ENCODE measurements around the gene LSM14A.
"Not testable (repeated sequence)": the region's sequence is repeated elsewhere in the genome, so short reads cannot be mapped to it uniquely, and the experiment has no call there.

The LSM14A gene

GRCh38 chr19:34159541-34159940 lies 12.8 kb upstream of the LSM14A start:
- not testable (repeated sequence) for H3K4me1 ChIP-seq (ENCODE audit: control insufficient read depth, insufficient read depth, low read length); H3K36me3 ChIP-seq (ENCODE audit: control insufficient read depth, insufficient read depth, low read length); H3K27me3 ChIP-seq (ENCODE audit: control insufficient read depth, insufficient read depth, low read length); H3K9me3 ChIP-seq (ENCODE audit: control insufficient read depth, insufficient read depth, low read length); H3K4me3 ChIP-seq (ENCODE audit: low read depth, low read length); H3K27ac ChIP-seq (ENCODE audit: low read depth, low read length); H3K9ac ChIP-seq (ENCODE audit: low read depth, low read length)

GRCh38 chr19:34161902-34162301 lies 10.4 kb upstream of the LSM14A start:
- H3K4me3 ChIP-seq (ENCODE audit: low read depth, low read length); H3K4me1 ChIP-seq (ENCODE audit: control insufficient read depth, insufficient read depth, low read length); H3K9ac ChIP-seq (ENCODE audit: low read depth, low read length); H3K27me3 ChIP-seq (ENCODE audit: control insufficient read depth, insufficient read depth, low read length); H3K9me3 ChIP-seq (ENCODE audit: control insufficient read depth, insufficient read depth, low read length); H3K27ac ChIP-seq (ENCODE audit: low read depth, low read length); H3K36me3 ChIP-seq (ENCODE audit: control insufficient read depth, insufficient read depth, low read length): not testable (repeated sequence)

GRCh38 chr19:34165295-34165738 lies 7.0 kb upstream of the LSM14A start:
- no peak overlapping the region for H3K4me3 ChIP-seq (ENCODE audit: low read depth, low read length)
- no peaks in the 10 kb centered on the region for H3K36me3 ChIP-seq (ENCODE audit: control insufficient read depth, insufficient read depth, low read length)
- H3K27ac ChIP-seq (ENCODE audit: low read depth, low read length), result no peak overlapping the region
- H3K9ac ChIP-seq (ENCODE audit: low read depth, low read length), result no peak overlapping the region
- no peaks in the 10 kb centered on the region for H3K27me3 ChIP-seq (ENCODE audit: control insufficient read depth, insufficient read depth, low read length)
- H3K9me3 ChIP-seq (ENCODE audit: control insufficient read depth, insufficient read depth, low read length), result no peaks in the 10 kb centered on the region
- H3K4me1 ChIP-seq (ENCODE audit: control insufficient read depth, insufficient read depth, low read length), result no peaks in the 10 kb centered on the region

GRCh38 chr19:34169475-34170199 lies 2.7 kb upstream of the LSM14A start:
- not testable (repeated sequence) for H3K9me3 ChIP-seq (ENCODE audit: control insufficient read depth, insufficient read depth, low read length); H3K36me3 ChIP-seq (ENCODE audit: control insufficient read depth, insufficient read depth, low read length); H3K27ac ChIP-seq (ENCODE audit: low read depth, low read length); H3K27me3 ChIP-seq (ENCODE audit: control insufficient read depth, insufficient read depth, low read length); H3K9ac ChIP-seq (ENCODE audit: low read depth, low read length); H3K4me3 ChIP-seq (ENCODE audit: low read depth, low read length)
- peaks cover 13% of the 10 kb centered on the region for H3K4me1 ChIP-seq (ENCODE audit: control insufficient read depth, insufficient read depth, low read length)

- Histone ChIP-seq H3K4me3 (ENCODE audit: low read depth, low read length) (peak overlapping the region; percentile 84), H3K27ac (ENCODE audit: low read depth, low read length) (peak overlapping the region; percentile 99), H3K36me3 (ENCODE audit: control insufficient read depth, insufficient read depth, low read length) (peaks cover 15% of the 10 kb centered on the region), H3K4me1 (ENCODE audit: control insufficient read depth, insufficient read depth, low read length) (peaks cover 18% of the 10 kb centered on the region), H3K9ac (ENCODE audit: low read depth, low read length) (peak overlapping the region; percentile 96), H3K27me3 (ENCODE audit: control insufficient read depth, insufficient read depth, low read length) (no peaks in the 10 kb centered on the region), H3K9me3 (ENCODE audit: control insufficient read depth, insufficient read depth, low read length) (no peaks in the 10 kb centered on the region)
These were observed 796 bp upstream of the LSM14A start for GRCh38 chr19:34171539-34171876.

- H3K4me1 ChIP-seq (ENCODE audit: control insufficient read depth, insufficient read depth, low read length), result peaks cover 27% of the 10 kb centered on the region
These were observed 423 bp downstream of the LSM14A start for GRCh38 chr19:34172661-34173192.

GRCh38 chr19:34173193-34173956 lies 1.1 kb downstream of the LSM14A start:
- Histone ChIP-seq H3K9me3 (ENCODE audit: control insufficient read depth, insufficient read depth, low read length) (no peaks in the 10 kb centered on the region), H3K27ac (ENCODE audit: low read depth, low read length) (peak overlapping the region; percentile 99), H3K9ac (ENCODE audit: low read depth, low read length) (peak overlapping the region; percentile 96), H3K36me3 (ENCODE audit: control insufficient read depth, insufficient read depth, low read length) (peaks cover 26% of the 10 kb centered on the region), H3K4me3 (ENCODE audit: low read depth, low read length) (peak overlapping the region; percentile 84), H3K27me3 (ENCODE audit: control insufficient read depth, insufficient read depth, low read length) (no peaks in the 10 kb centered on the region), H3K4me1 (ENCODE audit: control insufficient read depth, insufficient read depth, low read length) (peaks cover 31% of the 10 kb centered on the region)

More at GRCh38 chr19:34172661-34173192, 423 bp downstream of the LSM14A start:
- peak overlapping the region; percentile 84 for H3K4me3 ChIP-seq (ENCODE audit: low read depth, low read length)
- H3K9ac ChIP-seq (ENCODE audit: low read depth, low read length), result peak overlapping the region; percentile 96
- H3K36me3 ChIP-seq (ENCODE audit: control insufficient read depth, insufficient read depth, low read length), result peaks cover 23% of the 10 kb centered on the region
- H3K27ac ChIP-seq (ENCODE audit: low read depth, low read length), result peak overlapping the region; percentile 99
- no peaks in the 10 kb centered on the region for H3K9me3 ChIP-seq (ENCODE audit: control insufficient read depth, insufficient read depth, low read length)
- no peaks in the 10 kb centered on the region for H3K27me3 ChIP-seq (ENCODE audit: control insufficient read depth, insufficient read depth, low read length)

GRCh38 chr19:34175173-34175572 lies 2.9 kb downstream of the LSM14A start:
- not testable (repeated sequence) for H3K27me3 ChIP-seq (ENCODE audit: control insufficient read depth, insufficient read depth, low read length); H3K27ac ChIP-seq (ENCODE audit: low read depth, low read length); H3K4me3 ChIP-seq (ENCODE audit: low read depth, low read length); H3K9me3 ChIP-seq (ENCODE audit: control insufficient read depth, insufficient read depth, low read length); H3K9ac ChIP-seq (ENCODE audit: low read depth, low read length)
- Histone ChIP-seq H3K36me3 (ENCODE audit: control insufficient read depth, insufficient read depth, low read length) (peaks cover 35% of the 10 kb centered on the region), H3K4me1 (ENCODE audit: control insufficient read depth, insufficient read depth, low read length) (peaks cover 33% of the 10 kb centered on the region)

- Histone ChIP-seq H3K27ac (ENCODE audit: low read depth, low read length) (no peak overlapping the region), H3K27me3 (ENCODE audit: control insufficient read depth, insufficient read depth, low read length) (no peaks in the 10 kb centered on the region), H3K9me3 (ENCODE audit: control insufficient read depth, insufficient read depth, low read length) (no peaks in the 10 kb centered on the region), H3K36me3 (ENCODE audit: control insufficient read depth, insufficient read depth, low read length) (peaks cover 35% of the 10 kb centered on the region), H3K9ac (ENCODE audit: low read depth, low read length) (no peak overlapping the region), H3K4me1 (ENCODE audit: control insufficient read depth, insufficient read depth, low read length) (peaks cover 35% of the 10 kb centered on the region), H3K4me3 (ENCODE audit: low read depth, low read length) (peak overlapping the region; percentile 21; the same call in 1 of the 2 replicates)
These were observed 4.3 kb downstream of the LSM14A start for GRCh38 chr19:34176581-34176980.

GRCh38 chr19:34178274-34178610 lies 5.9 kb downstream of the LSM14A start:
- H3K4me1 ChIP-seq (ENCODE audit: control insufficient read depth, insufficient read depth, low read length), result peaks cover 35% of the 10 kb centered on the region
- H3K9me3 ChIP-seq (ENCODE audit: control insufficient read depth, insufficient read depth, low read length), result no peaks in the 10 kb centered on the region
- H3K4me3 ChIP-seq (ENCODE audit: low read depth, low read length), result no peak overlapping the region
- peaks cover 35% of the 10 kb centered on the region for H3K36me3 ChIP-seq (ENCODE audit: control insufficient read depth, insufficient read depth, low read length)
- H3K27me3 ChIP-seq (ENCODE audit: control insufficient read depth, insufficient read depth, low read length), result no peaks in the 10 kb centered on the region
- H3K9ac ChIP-seq (ENCODE audit: low read depth, low read length), result no peak overlapping the region
- H3K27ac ChIP-seq (ENCODE audit: low read depth, low read length), result no peak overlapping the region

- peaks cover 34% of the 10 kb centered on the region for H3K36me3 ChIP-seq (ENCODE audit: control insufficient read depth, insufficient read depth, low read length)
- no peak overlapping the region for H3K4me3 ChIP-seq (ENCODE audit: low read depth, low read length)
- no peak overlapping the region for H3K27ac ChIP-seq (ENCODE audit: low read depth, low read length)
- peaks cover 34% of the 10 kb centered on the region for H3K4me1 ChIP-seq (ENCODE audit: control insufficient read depth, insufficient read depth, low read length)
- H3K9me3 ChIP-seq (ENCODE audit: control insufficient read depth, insufficient read depth, low read length), result no peaks in the 10 kb centered on the region
- no peaks in the 10 kb centered on the region for H3K27me3 ChIP-seq (ENCODE audit: control insufficient read depth, insufficient read depth, low read length)
- H3K9ac ChIP-seq (ENCODE audit: low read depth, low read length), result no peak overlapping the region
These were observed 6.8 kb downstream of the LSM14A start for GRCh38 chr19:34179066-34179465.

Data from HUES48 (cell line).